CD14-positive monocyte (primary cell): ENCODE results near the gene CCDC97. TPM values are rescaled to one million over a fixed set of nuclear protein-coding genes. Genes with fewer than 3 reads are reported as not detected.

ENCODE experiments used
- DNase-seq, 3 donors: peaks; one replicate each; pipeline ENCODE4 v3.0.0-alpha.2; 2011 to 2022
- H2AFZ ChIP-seq: 2 replicates; pipeline ENCODE4 v1.6.0; 2012; ENCODE audit warnings: mild to moderate bottlenecking, low read depth, low read length, inconsistent platforms; ENCODE audit not compliant: insufficient read depth, poor library complexity, severe bottlenecking
- H3K27ac ChIP-seq, 2 donors: 1 replicate in 1 of 2; 2 replicates in 1 of 2; pipeline ENCODE4 v1.5.1; 2012 to 2013; ENCODE audit warnings: low read length in 2 of 2, control low read depth in 1 of 2, inconsistent platforms in 1 of 2, low read depth in 1 of 2, mild to moderate bottlenecking in 1 of 2
- H3K27me3 ChIP-seq, 2 donors: one replicate each; pipeline versions ENCODE4 v1.6.0 to v1.6.1; 2011 to 2013; ENCODE audit warnings: low read length in 2 of 2; ENCODE audit not compliant: control insufficient read depth in 2 of 2, insufficient read depth in 2 of 2
- H3K36me3 ChIP-seq, 2 donors: replicated peaks in 1 of 2; 1 replicate in 1 of 2; 2 replicates in 1 of 2; pipeline versions ENCODE4 v1.5.1 to v1.6.1; 2012 to 2013; ENCODE audit warnings: low read length in 2 of 2, control low read depth in 1 of 2, inconsistent platforms in 1 of 2, mild to moderate bottlenecking in 1 of 2; ENCODE audit not compliant: insufficient read depth in 2 of 2, control insufficient read depth in 1 of 2
- H3K4me1 ChIP-seq, 2 donors: 1 replicate in 1 of 2; 2 replicates in 1 of 2; pipeline versions ENCODE4 v1.5.1 to v1.6.1; 2012 to 2013; ENCODE audit warnings: low read length in 2 of 2, control low read depth in 1 of 2, inconsistent platforms in 1 of 2, mild to moderate bottlenecking in 1 of 2, moderate library complexity in 1 of 2; ENCODE audit not compliant: insufficient read depth in 2 of 2, control insufficient read depth in 1 of 2
- H3K4me2 ChIP-seq: replicated peaks from 2 replicates; pipeline ENCODE3; 2012; ENCODE audit warnings: low read length, moderate library complexity, mild to moderate bottlenecking; ENCODE audit not compliant: poor library complexity, severe bottlenecking; ENCODE audit errors: extremely low read depth
- H3K4me3 ChIP-seq, 3 experiments: fragments of 200-600 bp in 1 of 3; sonication (generic) in 1 of 3; replicated peaks in 1 of 3; 1 replicate in 2 of 3; 2 replicates in 1 of 3; pipeline ENCODE4 v1.5.1; 2011 to 2013; ENCODE audit warnings: low read length in 3 of 3, mild to moderate bottlenecking in 3 of 3, control low read depth in 2 of 3, low read depth in 2 of 3, inconsistent platforms in 1 of 3, moderate library complexity in 1 of 3
- H3K79me2 ChIP-seq: 2 replicates; pipeline ENCODE4 v1.6.0; 2012; ENCODE audit warnings: mild to moderate bottlenecking, control low read depth, inconsistent platforms, low read length, moderate library complexity; ENCODE audit not compliant: insufficient read depth
- H3K9ac ChIP-seq: 2 replicates; pipeline ENCODE4 v1.6.0; 2017; ENCODE audit warnings: low read length, mild to moderate bottlenecking; ENCODE audit not compliant: insufficient read depth, poor library complexity, severe bottlenecking
- H3K9me3 ChIP-seq, 2 donors: replicated peaks in 1 of 2; 1 replicate in 1 of 2; 2 replicates in 1 of 2; pipeline versions ENCODE4 v1.5.1 to v1.6.1; 2012 to 2013; ENCODE audit warnings: low read length in 2 of 2, control low read depth in 1 of 2; ENCODE audit not compliant: control insufficient read depth in 1 of 2, insufficient read depth in 1 of 2
- H4K20me1 ChIP-seq: 2 replicates; pipeline ENCODE4 v1.6.0; 2012; ENCODE audit warnings: mild to moderate bottlenecking, low read length, control low read depth, moderate library complexity; ENCODE audit not compliant: insufficient read depth
- H3K27ac Mint-ChIP-seq, 7 donors: one replicate each; pipeline ENCODE4 v1.8.0; 2020; ENCODE audit warnings: mild to moderate bottlenecking in 7 of 7, mixed read lengths in 7 of 7, moderate library complexity in 6 of 7, inconsistent platforms in 2 of 7
- H3K27me3 Mint-ChIP-seq, 3 donors: one replicate each; pipeline ENCODE4 v1.8.0; 2021 to 2022; ENCODE audit warnings: low read depth in 3 of 3, mild to moderate bottlenecking in 3 of 3, mixed read lengths in 3 of 3, moderate library complexity in 3 of 3, inconsistent platforms in 1 of 3
- H3K36me3 Mint-ChIP-seq, 2 donors: one replicate each; pipeline ENCODE4 v1.8.0; 2020; ENCODE audit warnings: mixed read lengths in 2 of 2, inconsistent platforms in 1 of 2, mild to moderate bottlenecking in 1 of 2
- H3K4me1 Mint-ChIP-seq: one replicate; pipeline ENCODE4 v1.8.0; 2020; ENCODE audit warnings: mild to moderate bottlenecking, mixed read lengths
- H3K4me3 Mint-ChIP-seq, 2 donors: one replicate each; pipeline ENCODE4 v1.8.0; 2020; ENCODE audit warnings: mild to moderate bottlenecking in 2 of 2, mixed read lengths in 2 of 2, moderate library complexity in 1 of 2
- H3K9me3 Mint-ChIP-seq, 7 donors: one replicate each; pipeline ENCODE4 v1.8.0; 2020 to 2022; ENCODE audit warnings: mixed read lengths in 7 of 7, mild to moderate bottlenecking in 6 of 7, moderate library complexity in 6 of 7, inconsistent platforms in 2 of 7
- WGBS: methylation state at CpG from one replicate; pipeline ENCODE4 v1.1.5; 2013; ENCODE audit warnings: missing lambda C conversion rate; ENCODE audit not compliant: insufficient coverage; 5-methylcytosine and 5-hydroxymethylcytosine counted together
- intact Hi-C, 2 donors: fragments of 100-400 bp; cut with micrococcal nuclease; formaldehyde crosslinking; loops; one replicate each; pipeline versions ENCODE4 v1.15.0 to v1.15.1; 2023
- polyA plus RNA-seq, 3 donors: library from polyadenylated mRNA; depleted of rRNA in 1 of 3; unstranded in 2 of 3; stranded (reverse) in 1 of 3; fragments of 300-500 nt in 2 of 3; fragments of >200 nt in 1 of 3; fragmentation: Illumina TruSeq in 2 of 3; gene quantifications; 1 replicate in 2 of 3; 2 replicates in 1 of 3; pipeline ENCODE4 v1.2.3, GENCODE V29; 2012 to 2021
- TF ChIP-seq, protein P1 (sequence below): fragments of 200-600 bp; IDR thresholded peaks from one replicate; pipeline ENCODE4 v1.8.0; 2022; ENCODE audit warnings: antibody characterized with exemption, mild to moderate bottlenecking

The CCDC97 gene
- polyA plus RNA-seq, 3 donors = 6.1 to 13.0 (median 8.8) TPM

DNA sequence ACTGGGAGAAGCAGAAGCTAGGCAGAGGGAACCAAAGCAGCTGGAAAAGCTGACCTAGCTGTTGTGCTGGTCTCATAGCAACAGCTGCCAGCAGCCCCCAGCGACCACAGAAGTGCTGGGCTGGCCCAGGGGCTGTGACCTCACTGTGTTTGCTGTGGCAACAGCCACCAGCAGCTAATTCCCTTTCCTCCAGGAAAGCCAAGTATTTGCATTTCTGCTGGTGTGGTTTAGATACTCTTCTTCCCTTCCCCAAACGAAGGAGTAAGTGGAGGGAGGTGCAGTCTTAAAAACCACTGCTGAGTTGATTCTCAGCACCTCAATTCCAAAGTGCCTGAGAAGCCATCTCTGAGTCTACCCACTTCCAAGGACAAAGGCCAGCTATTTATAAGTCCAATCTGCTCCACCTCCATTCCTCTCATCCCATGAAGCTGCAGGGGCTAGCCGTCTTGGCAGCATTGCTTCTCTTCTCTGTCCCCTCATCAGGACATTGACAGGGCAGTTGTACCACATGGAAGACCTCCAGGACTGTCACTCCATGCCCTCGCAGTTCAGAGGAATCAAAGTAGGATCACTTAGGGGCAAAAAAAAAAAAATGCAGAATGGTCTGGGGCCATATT is 11.5 kb upstream of the CCDC97 start:
- Histone ChIP-seq H4K20me1 (peaks cover 94% of the 10 kb centered on the region), H3K4me3 (no peak overlapping the region), H2AFZ (no peak overlapping the region), H3K4me1 (peaks cover 12 to 24% of the 10 kb centered on the region in 2 donors), H3K36me3 (peaks cover 95 to 98% of the 10 kb centered on the region in 2 donors), H3K4me2 (no peak overlapping the region), H3K27me3 (no peaks in the 10 kb centered on the region), H3K9me3 (no peaks in the 10 kb centered on the region), H3K27ac (peak overlapping the region; percentile 34 to 77), H3K79me2 (peaks cover 61% of the 10 kb centered on the region), H3K9ac (no peak overlapping the region)
- TF ChIP-seq, protein P1, sequence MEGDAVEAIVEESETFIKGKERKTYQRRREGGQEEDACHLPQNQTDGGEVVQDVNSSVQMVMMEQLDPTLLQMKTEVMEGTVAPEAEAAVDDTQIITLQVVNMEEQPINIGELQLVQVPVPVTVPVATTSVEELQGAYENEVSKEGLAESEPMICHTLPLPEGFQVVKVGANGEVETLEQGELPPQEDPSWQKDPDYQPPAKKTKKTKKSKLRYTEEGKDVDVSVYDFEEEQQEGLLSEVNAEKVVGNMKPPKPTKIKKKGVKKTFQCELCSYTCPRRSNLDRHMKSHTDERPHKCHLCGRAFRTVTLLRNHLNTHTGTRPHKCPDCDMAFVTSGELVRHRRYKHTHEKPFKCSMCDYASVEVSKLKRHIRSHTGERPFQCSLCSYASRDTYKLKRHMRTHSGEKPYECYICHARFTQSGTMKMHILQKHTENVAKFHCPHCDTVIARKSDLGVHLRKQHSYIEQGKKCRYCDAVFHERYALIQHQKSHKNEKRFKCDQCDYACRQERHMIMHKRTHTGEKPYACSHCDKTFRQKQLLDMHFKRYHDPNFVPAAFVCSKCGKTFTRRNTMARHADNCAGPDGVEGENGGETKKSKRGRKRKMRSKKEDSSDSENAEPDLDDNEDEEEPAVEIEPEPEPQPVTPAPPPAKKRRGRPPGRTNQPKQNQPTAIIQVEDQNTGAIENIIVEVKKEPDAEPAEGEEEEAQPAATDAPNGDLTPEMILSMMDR = no peak
- H3K27ac Mint-ChIP-seq = peak overlapping the region; percentile 81 to 96 (median 90)
- intact Hi-C loops = no loop called here
- H3K36me3 Mint-ChIP-seq = peaks cover 88 to 99% of the 10 kb centered on the region in 2 donors
- peak; percentile 38 to 50 (median 40) for DNase-seq
- H3K4me1 Mint-ChIP-seq = peaks cover 41% of the 10 kb centered on the region
- H3K4me3 Mint-ChIP-seq = no peak overlapping the region
- H3K9me3 Mint-ChIP-seq = no peaks in the 10 kb centered on the region
- no peaks in the 10 kb centered on the region for H3K27me3 Mint-ChIP-seq
- 33% methylated on average over 2 of the region's 4 CpGs for WGBS

DNA sequence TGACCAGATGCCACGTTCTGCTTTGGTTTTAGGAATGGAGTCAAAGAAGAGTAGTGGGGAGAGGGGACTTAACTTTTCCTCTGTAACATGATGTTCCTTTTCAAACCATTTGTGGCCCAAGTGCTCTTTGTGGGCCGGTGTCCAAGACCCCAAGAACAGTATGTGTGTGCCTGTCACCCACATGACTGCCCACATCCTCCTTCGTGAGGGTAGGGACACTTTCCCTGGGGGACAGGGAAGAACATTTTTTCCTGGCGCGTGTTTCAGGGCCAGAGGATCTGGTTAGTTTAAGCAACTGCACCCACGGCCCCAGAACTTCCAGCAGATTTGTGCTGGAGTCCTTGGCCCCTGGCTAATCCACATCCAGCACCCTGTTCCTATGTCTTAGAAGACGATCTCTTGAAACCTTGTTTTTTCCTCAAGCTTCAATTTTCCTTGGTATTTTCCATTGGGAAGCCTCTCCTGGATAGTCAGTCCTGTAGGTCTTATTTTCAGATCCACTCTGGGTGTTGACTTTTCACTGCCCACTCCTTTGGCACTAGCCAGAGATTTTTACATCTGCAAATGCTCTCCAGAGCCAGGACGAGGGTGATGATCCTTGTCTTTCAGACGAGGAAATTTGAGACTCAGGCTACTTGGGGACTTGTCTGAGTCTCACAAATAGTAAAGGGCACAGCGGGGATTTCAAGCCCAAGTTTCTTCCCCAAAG is 10.8 kb upstream of the CCDC97 start:
- H3K27ac ChIP-seq = peak overlapping the region in 1 of 2 donors; percentile 77
- Mint-ChIP-seq H3K36me3 (peaks cover 88 to 99% of the 10 kb centered on the region in 2 donors), H3K4me3 (no peak overlapping the region), H3K9me3 (no peaks in the 10 kb centered on the region), H3K27ac (peak overlapping the region; percentile 7 to 89 (median 81)), H3K27me3 (no peaks in the 10 kb centered on the region), H3K4me1 (peaks cover 41% of the 10 kb centered on the region)
- H3K36me3 ChIP-seq = peaks cover 95 to 98% of the 10 kb centered on the region in 2 donors
- H3K79me2 ChIP-seq = peaks cover 62% of the 10 kb centered on the region
- H3K9me3 ChIP-seq = no peaks in the 10 kb centered on the region
- no peak overlapping the region for H3K4me3 ChIP-seq
- H3K4me2 ChIP-seq = no peak overlapping the region
- peaks cover 94% of the 10 kb centered on the region for H4K20me1 ChIP-seq
- H3K9ac ChIP-seq = no peak overlapping the region
- H3K27me3 ChIP-seq = no peaks in the 10 kb centered on the region
- WGBS = 59% methylated on average over 8 of the region's 10 CpGs
- intact Hi-C loops = no loop called here
- H3K4me1 ChIP-seq = peaks cover 12 to 24% of the 10 kb centered on the region in 2 donors
- TF ChIP-seq, protein P1 = no peak
- H2AFZ ChIP-seq = no peak overlapping the region
- DNase-seq = no peak
